Activated CD4-positive, alpha-beta T cell treated with anti-CD3 and anti-CD28 coated beads, Interleukin-2, amount 50 U/mL, for 1 hour (primary cell): Measurements from ENCODE around the gene FTCD.

ENCODE experiments used
- DNase-seq: peaks from one replicate; pipeline ENCODE4 v3.0.0-alpha.2; 2020

FTCD gene

DNA sequence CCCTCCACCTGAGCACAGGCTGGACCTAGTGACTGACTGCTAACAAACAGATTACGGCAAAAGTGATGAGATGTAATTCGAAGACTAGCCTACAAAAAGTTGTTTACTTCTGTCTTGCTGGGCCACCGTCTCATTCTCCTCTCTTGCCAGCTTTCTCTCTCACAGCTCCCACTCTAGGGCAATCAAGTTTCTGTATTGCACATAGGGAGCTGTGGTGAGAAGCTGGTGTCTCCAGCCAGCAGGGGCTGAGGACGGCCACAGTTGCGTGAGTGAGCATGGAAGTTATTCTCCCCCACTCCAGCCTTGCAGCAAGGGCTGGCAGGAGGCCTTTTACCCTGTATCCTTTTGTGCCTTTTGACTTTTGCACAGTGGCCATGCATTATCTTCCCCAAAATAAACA is 66.1 kb downstream of the FTCD start:
- no peak for DNase-seq

DNA sequence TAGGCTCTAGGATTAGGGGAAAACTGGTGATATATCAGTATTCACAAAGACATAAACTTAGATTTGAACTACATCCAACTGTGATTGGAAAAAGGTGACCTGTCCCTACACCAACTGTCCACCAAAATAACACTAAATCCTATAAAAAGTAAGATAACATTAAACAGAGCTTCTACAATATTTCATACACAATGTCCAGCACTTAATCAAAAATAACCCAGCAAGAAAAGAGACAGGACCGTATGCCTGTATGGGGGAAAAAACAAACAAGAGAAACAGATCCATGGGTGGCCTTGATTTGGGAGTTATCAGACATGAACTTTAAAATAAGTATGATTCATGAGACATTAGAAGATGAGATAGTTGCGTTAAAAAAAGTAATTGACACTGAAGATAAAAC is 67.2 kb downstream of the FTCD start:
- DNase-seq, result no peak

DNA sequence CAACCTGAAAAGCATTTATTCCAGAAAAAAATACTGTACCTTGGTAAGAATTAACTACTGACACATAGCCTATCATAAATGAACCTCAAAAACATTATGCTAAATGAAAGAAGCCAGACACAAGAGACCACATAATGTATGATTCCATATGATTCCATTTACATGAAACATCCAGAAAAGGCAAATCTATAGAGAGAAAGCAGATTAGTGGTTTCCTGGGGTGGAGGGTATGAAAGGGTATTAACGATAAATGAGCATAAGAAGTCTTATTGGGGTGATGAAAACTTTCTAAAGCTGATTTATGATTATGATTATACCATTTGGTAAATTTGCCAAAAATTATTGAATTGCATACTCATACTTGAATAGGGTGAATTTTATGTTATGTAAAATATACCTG is 67.7 kb downstream of the FTCD start:
- DNase-seq, result no peak
